HCT116 (cell line): ENCODE data around the gene KRT15. TPM values are rescaled to one million over a fixed set of nuclear protein-coding genes. Genes with fewer than 3 reads are reported as not detected.

Experiments
- ATAC-seq: fragments of 200-7000 bp; cut with Tn5 transposase; 2 replicates; pipeline ENCODE4 v1.9.1; 2020; ENCODE audit warnings: mild to moderate bottlenecking, moderate library complexity
- BruUV-seq: library from RNA; stranded (reverse); fragments of 400-500 nt; replicated peaks from 2 replicates; lab custom pipeline; 2021; lab: Mats Ljungman, UMichigan
- CTCF ChIA-PET: fragments of 300-600 bp; sonication (Branson Sonifier 250); formaldehyde crosslinking; loops from one replicate; lab custom pipeline; 2021; ENCODE audit warnings: antibody characterized with exemption; lab: Charles Lee
- POLR2A ChIA-PET: fragments of 300-600, 350-600 bp; sonication (Branson Sonifier 250); formaldehyde crosslinking; loops from one replicate; lab custom pipeline; 2021; ENCODE audit warnings: antibody characterized with exemption; lab: Charles Lee
- RAD21 ChIA-PET, 2 experiments: fragments of 300-600 bp; sonication (Branson Sonifier 250); formaldehyde crosslinking; loops; one replicate each; lab custom pipeline; 2023; ENCODE audit warnings: low total read pairs in 2 of 2; ENCODE audit not compliant: uncharacterized antibody in 2 of 2, unreplicated experiment in 2 of 2, low non-redundant PET in 1 of 2; lab: Charles Lee
- DNase-seq: peaks from one replicate; pipeline ENCODE4 v3.0.0-alpha.2; 2010; ENCODE audit warnings: low read depth, low spot score
- H2AFZ ChIP-seq: fragments of 200-600 bp; shearing (Covaris generic), sonication (generic); 2 replicates; pipeline ENCODE4 v1.6.1; 2017; ENCODE audit warnings: low read depth, mixed run types, mixed read lengths, antibody characterized with exemption, low read length; ENCODE audit not compliant: poor library complexity, severe bottlenecking
- H3K27ac ChIP-seq: 2 replicates; pipeline ENCODE4 v1.5.1; 2012; ENCODE audit warnings: low read depth, low read length
- H3K27me3 ChIP-seq: fragments of 200-600 bp; sonication (generic); 2 replicates; pipeline ENCODE4 v1.6.1; 2016; ENCODE audit warnings: mixed run types, low read length, mixed read lengths; ENCODE audit not compliant: insufficient read depth
- H3K36me3 ChIP-seq, 2 experiments: fragments of 200-500 bp in 1 of 2; fragments of 200-600 bp in 1 of 2; sonication (Bioruptor generic) in 1 of 2; sonication (generic) in 1 of 2; 2 replicates each; pipeline versions ENCODE4 v1.5.1 to v1.6.1; 2014 to 2016; ENCODE audit warnings: low read length in 2 of 2, inconsistent platforms in 1 of 2, mixed read lengths in 1 of 2, mixed run types in 1 of 2; ENCODE audit not compliant: insufficient read depth in 2 of 2, control insufficient read depth in 1 of 2
- H3K4me1 ChIP-seq, 2 experiments: fragments of 200-600 bp in 1 of 2; sonication (generic) in 1 of 2; 2 replicates each; pipeline versions ENCODE4 v1.5.1 to v1.6.1; 2012 to 2017; ENCODE audit warnings: low read length in 2 of 2, inconsistent platforms in 1 of 2, mild to moderate bottlenecking in 1 of 2, mixed read lengths in 1 of 2, mixed run types in 1 of 2, moderate library complexity in 1 of 2; ENCODE audit not compliant: insufficient read depth in 2 of 2, control insufficient read depth in 1 of 2
- H3K4me2 ChIP-seq: fragments of 200-600 bp; sonication (generic); 2 replicates; pipeline ENCODE4 v1.6.1; 2017; ENCODE audit warnings: mixed run types, low read length, mixed read lengths
- H3K4me3 ChIP-seq, 2 experiments: fragments of 200-600 bp in 1 of 2; sonication (generic) in 1 of 2; replicated peaks in 1 of 2; 2 replicates each; pipeline ENCODE4 v1.5.1; 2011 to 2016; ENCODE audit warnings: low read length in 2 of 2, control low read depth in 1 of 2, low read depth in 1 of 2, mild to moderate bottlenecking in 1 of 2, mixed read lengths in 1 of 2, mixed run types in 1 of 2
- H3K79me2 ChIP-seq: fragments of 200-600 bp; sonication (generic); 2 replicates; pipeline ENCODE4 v1.6.1; 2017; ENCODE audit warnings: mild to moderate bottlenecking, mixed run types, low read length, moderate library complexity, mixed read lengths; ENCODE audit not compliant: insufficient read depth
- H3K9ac ChIP-seq: fragments of 200-600 bp; sonication (generic); 2 replicates; pipeline ENCODE4 v1.6.1; 2016; ENCODE audit warnings: low read length, mixed read lengths
- H3K9me2 ChIP-seq: fragments of 200-600 bp; sonication (generic), shearing (Covaris generic); 2 replicates; pipeline ENCODE4 v1.6.1; 2017; ENCODE audit warnings: mixed run types, mild to moderate bottlenecking, moderate library complexity; ENCODE audit not compliant: insufficient read depth
- H3K9me3 ChIP-seq, 2 experiments: fragments of 200-500 bp in 1 of 2; fragments of 200-600 bp in 1 of 2; sonication (Bioruptor generic) in 1 of 2; sonication (generic) in 1 of 2; 2 replicates each; pipeline ENCODE4 v1.6.1; 2014 to 2017; ENCODE audit warnings: low read length in 2 of 2, mixed read lengths in 2 of 2, inconsistent platforms in 1 of 2, low read depth in 1 of 2, mild to moderate bottlenecking in 1 of 2, mixed run types in 1 of 2, moderate library complexity in 1 of 2; ENCODE audit not compliant: control insufficient read depth in 1 of 2, insufficient read depth in 1 of 2
- H4K20me1 ChIP-seq: fragments of 200-600 bp; sonication (generic), shearing (Covaris generic); 2 replicates; pipeline ENCODE4 v1.6.1; 2017; ENCODE audit warnings: mixed run types, mild to moderate bottlenecking, moderate library complexity; ENCODE audit not compliant: insufficient read depth
- ATF3 ChIP-seq: IDR thresholded peaks from 2 replicates; pipeline ENCODE4 v1.6.1; 2012
- CBX3 ChIP-seq: IDR thresholded peaks from 2 replicates; pipeline ENCODE4 v1.6.1; 2012; ENCODE audit warnings: low read depth
- CTCF ChIP-seq, 3 experiments: fragments of 200-600 bp in 1 of 3; sonication (generic) in 1 of 3; IDR thresholded peaks in 2 of 3; conservative IDR thresholded peaks in 1 of 3; 2 replicates each; pipeline ENCODE4 v1.5.1; 2012 to 2017; ENCODE audit warnings: low read depth in 2 of 3, low read length in 2 of 3, antibody characterized with exemption in 1 of 3, borderline replicate concordance in 1 of 3, control low read depth in 1 of 3, mild to moderate bottlenecking in 1 of 3, mixed read lengths in 1 of 3, mixed run types in 1 of 3, moderate library complexity in 1 of 3; ENCODE audit not compliant: insufficient read depth in 1 of 3
- EGR1 ChIP-seq: IDR thresholded peaks from 2 replicates; pipeline ENCODE4 v1.6.1; 2012; ENCODE audit warnings: low read depth
- EZH2 ChIP-seq: fragments of 200-600 bp; sonication (generic); IDR thresholded peaks from 2 replicates; pipeline ENCODE4 v1.6.1; 2017; ENCODE audit warnings: antibody characterized with exemption, mixed run types
- FOSL1 ChIP-seq: IDR thresholded peaks from 2 replicates; pipeline ENCODE4 v1.6.1; 2012; ENCODE audit warnings: low read depth
- MAX ChIP-seq: IDR thresholded peaks from 2 replicates; pipeline ENCODE4 v1.6.1; 2012
- POLR2A ChIP-seq: IDR thresholded peaks from 2 replicates; pipeline ENCODE4 v1.7.0; 2011; ENCODE audit warnings: borderline replicate concordance; ENCODE audit not compliant: insufficient read depth, insufficient read length; ENCODE audit errors: extremely low read depth
- SIN3A ChIP-seq: IDR thresholded peaks from 2 replicates; pipeline ENCODE4 v1.6.1; 2012; ENCODE audit warnings: low read depth
- YY1 ChIP-seq: IDR thresholded peaks from 2 replicates; pipeline ENCODE4 v1.6.1; 2011; ENCODE audit warnings: low read length, low read depth, moderate library complexity, mild to moderate bottlenecking; ENCODE audit not compliant: insufficient replicate concordance; ENCODE audit errors: extremely low read depth
- ZBTB33 ChIP-seq: IDR thresholded peaks from 2 replicates; pipeline ENCODE4 v1.6.1; 2011; ENCODE audit warnings: mild to moderate bottlenecking, low read length, moderate library complexity; ENCODE audit not compliant: insufficient replicate concordance; ENCODE audit errors: extremely low read depth
- ZFX ChIP-seq: fragments of 450-650 bp; IDR thresholded peaks from 2 replicates; pipeline ENCODE4 v1.6.1; 2017
- intact Hi-C: fragments of 100-400 bp; cut with micrococcal nuclease; formaldehyde crosslinking; loops from 2 replicates; pipeline ENCODE4 v1.10.0; 2022
- total RNA-seq: library from RNA; stranded (reverse); gene quantifications from one replicate; pipeline ENCODE4 v1.2.1, GENCODE V29; 2021; ENCODE audit not compliant: unreplicated experiment

KRT15 gene
- total RNA-seq, 1 experiment from 2014 or later = 37.1 TPM

GRCh38 chr17:41533613-41534012 lies 14.9 kb upstream of the KRT15 start:
- ChIA-PET CTCF (interaction anchor here (0.7 to 1.5 kb wide), 3 partner anchors 15 to 129 kb away, joined by 3 to 7 read pairs (median 3); no protein-coding TSS in a partner anchor), POLR2A (interaction anchor here (1.4 to 2.5 kb wide), 3 partner anchors 12 to 155 kb away, joined by 5 to 10 read pairs (median 9); partner anchors contain the start of gene EIF1)
- intact Hi-C loops = no loop called here

More at GRCh38 chr17:41533613-41534012, 14.9 kb upstream of the KRT15 start:
- Histone ChIP-seq H3K9me3 (no peaks in the 10 kb centered on the region), H4K20me1 (no peaks in the 10 kb centered on the region), H3K9me2 (no peaks in the 10 kb centered on the region), H3K4me3 (no peak overlapping the region), H3K4me2 (no peak overlapping the region), H3K27me3 (no peaks in the 10 kb centered on the region), H3K79me2 (peaks cover 9% of the 10 kb centered on the region; the same call in 1 of the 2 replicates), H3K4me1 (peaks cover 41 to 81% of the 10 kb centered on the region in 2 experiments), H3K27ac (no peak overlapping the region), H2AFZ (no peak overlapping the region), H3K36me3 (no peaks in the 10 kb centered on the region), H3K9ac (no peak overlapping the region)
- BruUV-seq = no TSS peak
- RAD21 ChIA-PET = no interaction called here
- ATAC-seq (no peak), DNase-seq (no peak)
- TF ChIP-seq ZFX (no peak), CTCF (IDR thresholded peaks at IDR 0.05 in 2 of 3, conservative IDR thresholded peaks at IDR 0.05 in 1 of 3; ENCODE audit: borderline replicate concordance in 1 of 3, insufficient read depth in 1 of 3, low read depth in 2 of 3, low read length in 2 of 3) (no peak), ATF3 (no peak), EZH2 (no peak), CBX3 (no peak), POLR2A (no peak), YY1 (no peak), SIN3A (no peak), EGR1 (no peak), ZBTB33 (no peak), FOSL1 (no peak), MAX (no peak)
